ENCODE results near the gene CHID1. TPM values are rescaled to one million over a fixed set of nuclear protein-coding genes. Genes with fewer than 3 reads are reported as not detected.

The CHID1 gene
- total and polyA plus RNA-seq, 2 of the 8 experiments (the other 6 are each of a cell fraction or from before 2014, with no cell fraction given): 81.2 to 88.5 TPM

GRCh38 chr11:844693-845644 is 65.6 kb downstream of the CHID1 start:
- peak overlapping the region; percentile 3 for H3K56ac ChIP-seq (replicated peaks; ENCODE audit: insufficient read length, low read depth, low read length)
- peaks cover 9% of the 10 kb centered on the region; the same call in 1 of the 2 replicates for H3K79me1 ChIP-seq (ENCODE audit: low read depth, low read length)
- H3K27me3 ChIP-seq (replicated peaks in 1 of 4; ENCODE audit: control insufficient read depth in 3 of 4, extremely low read depth in 1 of 4, insufficient read depth in 3 of 4, low read length in 3 of 4): no peaks in the 10 kb centered on the region; a peak in 4 of 7 replicates
- H3K4me1 ChIP-seq (replicated peaks in 1 of 4; ENCODE audit: control insufficient read depth in 3 of 4, insufficient read depth in 4 of 4, low read length in 3 of 4): peaks cover 0 to 41% (median 25%) of the 10 kb centered on the region in 4 experiments; a peak in 6 of 7 replicates
- peaks cover 7 to 24% of the 10 kb centered on the region in 2 experiments for H4K20me1 ChIP-seq (replicated peaks in 1 of 2; ENCODE audit: control insufficient read depth in 1 of 2, insufficient read depth in 2 of 2, low read length in 2 of 2)
- peaks cover 0 to 27% of the 10 kb centered on the region in 2 experiments; a peak in 2 of 4 replicates for H3K79me2 ChIP-seq (ENCODE audit: control insufficient read depth in 1 of 2, insufficient read depth in 2 of 2, low read length in 2 of 2)
- H2AFZ ChIP-seq (ENCODE audit: low read length): no peak overlapping the region
- H2BK5ac ChIP-seq (ENCODE audit: low read depth, low read length): peak overlapping the region; percentile 92
- no peak overlapping the region for H2BK120ac ChIP-seq (replicated peaks; ENCODE audit: low read depth, low read length)
- peak overlapping the region; percentile 81 for H3K18ac ChIP-seq (ENCODE audit: extremely low read depth, low read length)
- no peak overlapping the region for H3K14ac ChIP-seq (ENCODE audit: insufficient read length)
- H3K23me2 ChIP-seq (ENCODE audit: low read depth, low read length): peaks cover 27% of the 10 kb centered on the region; the same call in 1 of the 2 replicates
- H3K36me3 ChIP-seq (ENCODE audit: control insufficient read depth in 2 of 4, insufficient read depth in 4 of 4, low read length in 3 of 4): peaks cover 2 to 8% (median 6%) of the 10 kb centered on the region in 4 experiments; a peak in 6 of 8 replicates
- WGBS, 2 experiments (ENCODE audit: extremely low coverage in 1 of 2, insufficient coverage in 1 of 2, insufficient read length in 1 of 2, insufficient replicate concordance in 2 of 2, low coverage in 1 of 2, low lambda C conversion rate in 2 of 2, missing lambda C conversion rate in 1 of 2): 50% methylated on average over 27 of the region's 31 CpGs; no CpG with 5 or more reads in 1 of the 2 experiments
- peak overlapping the region; percentile 77; the same call in 1 of the 2 replicates for H2BK12ac ChIP-seq (ENCODE audit: low read depth, low read length)
- H2AK5ac ChIP-seq (ENCODE audit: low read depth, low read length): peak overlapping the region; percentile 57; the same call in 1 of the 2 replicates
- H2BK20ac ChIP-seq (ENCODE audit: low read length): peak overlapping the region; percentile 98
- ChIA-PET POLR2A (ENCODE audit: partially characterized antibody) (interaction anchor here (0.8 to 40.4 kb wide), 8 partner anchors 12 to 210 kb away, joined by 3 to 1917 read pairs (median 3); partner anchors contain the start of genes CD151, CEND1, CRACR2B and PIDD1), CTCF (ENCODE audit: partially characterized antibody) (interaction anchor here (0.8 to 6.7 kb wide), 14 partner anchors 10 to 206 kb away, joined by 3 to 74 read pairs (median 4); no protein-coding TSS in a partner anchor)
- H2BK15ac ChIP-seq (ENCODE audit: low read length): peak overlapping the region; percentile 100; the same call in 1 of the 2 replicates
- peak overlapping the region; percentile 0; the same call in 1 of the 2 replicates for H4K8ac ChIP-seq (ENCODE audit: extremely low read depth, insufficient read depth, low read length)
- FAIRE-seq (peak; percentile 36), DNase-seq (ENCODE audit: low read depth in 1 of 2, low spot score in 2 of 2) (peak; percentile 67 to 89)
- peak overlapping the region; percentile 96 for H4K91ac ChIP-seq (replicated peaks; ENCODE audit: insufficient read length, low read length)
- peak overlapping the region; percentile 61 for H4K5ac ChIP-seq (ENCODE audit: insufficient read length, low read depth, low read length)
- peak overlapping the region; percentile 87 for H3K4me2 ChIP-seq (ENCODE audit: insufficient read depth in 1 of 2, low read depth in 2 of 2, low read length in 2 of 2)
- H3K27ac ChIP-seq (ENCODE audit: low read depth, low read length): peak overlapping the region; percentile 67
- H3K4ac ChIP-seq (replicated peaks; ENCODE audit: insufficient read length, low read depth, low read length): peak overlapping the region; percentile 25
- H3K9ac ChIP-seq (replicated peaks in 1 of 4; ENCODE audit: extremely low read depth in 1 of 4, low read depth in 3 of 4, low read length in 3 of 4): peak overlapping the region in 3 of 4 experiments; percentile 42 to 54 (median 45); a peak in 2 of 7 replicates
- H3K23ac ChIP-seq (ENCODE audit: insufficient read length): no peak overlapping the region
- peak overlapping the region; percentile 51 to 96 (median 74) for H3K4me3 ChIP-seq (ENCODE audit: extremely low read depth in 1 of 4, insufficient read depth in 2 of 4, low read depth in 3 of 4, low read length in 4 of 4)
- no peaks in the 10 kb centered on the region for H3K9me3 ChIP-seq (ENCODE audit: insufficient read depth in 2 of 2, low read depth in 1 of 2, low read length in 1 of 2)
- no peak for TF ChIP-seq HDAC6 (IDR thresholded peaks at IDR 0.05; ENCODE audit: low read depth, low read length)
- TF ChIP-seq CEBPB (IDR thresholded peaks at IDR 0.05; ENCODE audit: low read depth, low read length): no peak
- TF ChIP-seq GTF2F1 (IDR thresholded peaks at IDR 0.05; ENCODE audit: borderline replicate concordance, low read depth, low read length): no peak
- TF ChIP-seq TEAD4 (IDR thresholded peaks at IDR 0.05; ENCODE audit: low read depth, low read length): no peak
- 0 out of 3 replicates have a peak, but pooled peaks of 1 of the 2 experiments have one; percentile 7 for TF ChIP-seq POLR2A (IDR thresholded peaks at IDR 0.05; ENCODE audit: control extremely low read depth in 1 of 2, low read depth in 2 of 2, low read length in 2 of 2)
- TF ChIP-seq TBP (IDR thresholded peaks at IDR 0.05; ENCODE audit: low read depth, low read length): no peak
- peak; percentile 18; the same call in 1 of the 2 replicates for TF ChIP-seq RBBP5 (IDR thresholded peaks at IDR 0.05; ENCODE audit: borderline replicate concordance, low read depth, low read length)
- TF ChIP-seq USF2 (IDR thresholded peaks at IDR 0.05; ENCODE audit: low read length): 0 out of 2 replicates have a peak, but pooled peaks have one; percentile 36
- TF ChIP-seq SP2 (IDR thresholded peaks at IDR 0.05; ENCODE audit: low read length): no peak
